ENCODE data around the gene HRAS. TPM values are rescaled to one million over a fixed set of nuclear protein-coding genes. Genes with fewer than 3 reads are reported as not detected.

The HRAS gene
- total RNA-seq, 6 donors from 2014 or later: 45.5 to 85.0 (median 59.9) TPM

DNA sequence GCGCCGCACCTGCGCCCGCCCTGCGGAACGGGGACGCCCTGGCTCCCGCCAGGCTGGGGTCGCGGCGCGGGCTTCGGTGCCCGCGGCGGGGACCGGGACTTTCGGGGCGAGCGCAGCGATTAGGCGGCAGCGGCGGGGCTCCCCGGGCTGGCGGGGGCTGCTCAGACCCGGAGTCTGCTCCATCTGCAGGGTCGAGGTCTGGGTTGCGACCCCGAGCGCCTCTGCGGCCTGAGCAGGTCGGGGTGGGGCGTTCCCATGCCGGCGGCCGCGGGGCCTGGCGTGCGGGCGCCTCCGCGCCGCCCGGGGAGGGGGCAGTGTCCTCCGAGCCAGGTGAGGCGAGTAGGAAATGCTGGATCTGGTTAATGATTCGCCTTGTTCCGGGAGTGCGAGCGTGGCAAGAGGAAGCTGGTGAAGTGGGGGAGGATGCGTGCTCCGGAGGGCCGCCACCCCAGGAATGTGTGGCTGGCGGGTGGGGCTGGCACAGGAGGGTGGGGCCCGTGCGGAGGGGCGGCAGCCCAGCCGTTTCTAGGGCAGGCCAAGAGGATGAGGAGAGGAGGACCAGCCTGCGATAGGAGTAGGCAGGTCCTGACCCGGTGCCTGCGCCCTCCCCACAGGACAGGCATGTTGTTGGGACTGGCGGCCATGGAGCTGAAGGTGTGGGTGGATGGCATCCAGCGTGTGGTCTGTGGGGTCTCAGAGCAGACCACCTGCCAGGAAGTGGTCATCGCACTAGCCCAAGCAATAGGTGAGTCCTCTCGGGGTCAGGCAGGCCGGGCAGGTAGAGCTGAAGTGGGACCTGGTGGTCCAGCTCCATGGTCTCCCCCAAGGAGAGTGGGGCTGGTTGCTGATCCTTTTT, 26.0 kb upstream of the HRAS start:
- Histone ChIP-seq H3K4me1 (peaks cover 19 to 53% (median 38%) of the 10 kb centered on the region in 4 donors), H3K27ac (peak overlapping the region; percentile 56 to 92 (median 90)), H3K4me3 (peak overlapping the region; percentile 78 to 100 (median 95)), H3K9me3 (no peaks in the 10 kb centered on the region), H3K36me3 (peaks cover 0 to 14% (median 0%) of the 10 kb centered on the region in 4 donors), H3K27me3 (peaks cover 1 to 5% (median 2%) of the 10 kb centered on the region in 4 donors)
- TF ChIP-seq EP300 (IDR thresholded peaks at IDR 0.05): peak in 1 of 4 donors; percentile 38
- TF ChIP-seq POLR2A (IDR thresholded peaks at IDR 0.05): peak in 2 of 4 donors; percentile 50 to 77
- peak; percentile 8 to 24 for TF ChIP-seq POLR2AphosphoS5 (IDR thresholded peaks at IDR 0.05)
- TF ChIP-seq, protein P1, sequence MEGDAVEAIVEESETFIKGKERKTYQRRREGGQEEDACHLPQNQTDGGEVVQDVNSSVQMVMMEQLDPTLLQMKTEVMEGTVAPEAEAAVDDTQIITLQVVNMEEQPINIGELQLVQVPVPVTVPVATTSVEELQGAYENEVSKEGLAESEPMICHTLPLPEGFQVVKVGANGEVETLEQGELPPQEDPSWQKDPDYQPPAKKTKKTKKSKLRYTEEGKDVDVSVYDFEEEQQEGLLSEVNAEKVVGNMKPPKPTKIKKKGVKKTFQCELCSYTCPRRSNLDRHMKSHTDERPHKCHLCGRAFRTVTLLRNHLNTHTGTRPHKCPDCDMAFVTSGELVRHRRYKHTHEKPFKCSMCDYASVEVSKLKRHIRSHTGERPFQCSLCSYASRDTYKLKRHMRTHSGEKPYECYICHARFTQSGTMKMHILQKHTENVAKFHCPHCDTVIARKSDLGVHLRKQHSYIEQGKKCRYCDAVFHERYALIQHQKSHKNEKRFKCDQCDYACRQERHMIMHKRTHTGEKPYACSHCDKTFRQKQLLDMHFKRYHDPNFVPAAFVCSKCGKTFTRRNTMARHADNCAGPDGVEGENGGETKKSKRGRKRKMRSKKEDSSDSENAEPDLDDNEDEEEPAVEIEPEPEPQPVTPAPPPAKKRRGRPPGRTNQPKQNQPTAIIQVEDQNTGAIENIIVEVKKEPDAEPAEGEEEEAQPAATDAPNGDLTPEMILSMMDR (IDR thresholded peaks at IDR 0.05): peak in 1 of 6 experiments; percentile 14
- ATAC-seq (ENCODE audit: low FRiP score in 2 of 2) (peak; percentile 28 to 81), DNase-seq (peak; percentile 90 to 91)
- WGBS, 2 donors: 10 to 52% methylated on average over 9 to 40 of the region's 67 CpGs

DNA sequence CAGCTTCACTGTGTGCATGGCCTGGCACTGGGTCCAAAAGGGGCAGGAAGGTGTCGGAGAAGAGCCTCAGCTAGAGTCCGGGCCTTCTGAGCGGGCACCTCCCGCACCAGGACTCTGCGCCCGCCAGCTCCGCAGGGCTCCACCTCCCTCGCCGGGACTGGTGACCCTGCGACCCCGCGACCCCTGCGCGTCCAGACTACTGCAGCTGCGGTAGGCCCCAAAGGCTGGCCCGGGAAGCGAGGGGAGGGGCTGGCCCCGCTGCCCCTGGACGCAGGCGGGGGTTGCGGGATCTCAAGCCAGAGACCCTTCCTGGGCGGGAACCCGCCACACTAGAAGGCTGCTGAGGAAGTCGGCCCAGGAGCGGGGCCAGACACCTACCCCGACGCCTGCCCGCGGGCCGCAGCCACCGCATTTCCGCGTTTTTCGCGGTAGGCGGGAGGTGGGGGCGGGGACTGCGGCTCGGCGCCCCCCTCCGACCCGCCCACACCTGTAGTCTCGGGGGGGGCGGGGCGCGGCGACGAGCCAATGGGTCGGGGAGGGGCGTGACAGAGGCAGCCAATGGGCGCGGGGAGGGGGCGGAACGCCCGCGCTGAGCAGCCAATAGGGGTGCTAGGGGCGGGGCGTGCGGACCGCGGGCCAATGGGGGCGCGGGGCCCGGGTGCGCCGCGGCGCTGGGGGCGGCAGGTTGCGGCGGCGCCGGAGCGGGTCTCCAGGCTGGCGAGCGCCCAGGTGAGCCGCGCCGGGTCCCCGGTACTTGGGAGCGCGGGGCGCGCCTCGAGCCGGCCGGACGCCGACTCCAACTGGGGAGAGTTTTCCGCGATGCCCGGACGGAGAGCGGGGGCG, 25.1 kb upstream of the HRAS start, which contains the start of the genes LMNTD2 and RASSF7:
Gene LMNTD2 (minus strand): TSS at position 434 of the 843 bp plus-strand sequence. CDS start 22 bp downstream, at position 412.
Gene RASSF7 (plus strand): TSS at position 666 of the 843 bp plus-strand sequence. CDS start 799 bp downstream, outside the sequence.
- peak in 2 of 4 donors; percentile 40 to 77 for TF ChIP-seq POLR2A (IDR thresholded peaks at IDR 0.05)
- no peak for TF ChIP-seq EP300 (IDR thresholded peaks at IDR 0.05)
- TF ChIP-seq POLR2AphosphoS5 (IDR thresholded peaks at IDR 0.05): peak; percentile 44 to 68
- TF ChIP-seq, protein P1 (IDR thresholded peaks at IDR 0.05): peak in 2 of 6 experiments; percentile 6 to 23
- Histone ChIP-seq H3K36me3 (peaks cover 0 to 14% (median 0%) of the 10 kb centered on the region in 4 donors), H3K27me3 (peaks cover 1 to 10% (median 7%) of the 10 kb centered on the region in 4 donors), H3K4me1 (peaks cover 26 to 57% (median 44%) of the 10 kb centered on the region in 4 donors), H3K4me3 (peak within 1 kb of the TSS; percentile 78 to 100 (median 95)), H3K9me3 (no peaks in the 10 kb centered on the region), H3K27ac (peak within 1 kb of the TSS; percentile 86 to 92 (median 90))
- 0 to 3% methylated on average over 9 to 12 of the region's 95 CpGs for WGBS, 2 donors
- DNase-seq: peak; percentile 93 to 98
- peak; percentile 93 to 94 for ATAC-seq (ENCODE audit: low FRiP score in 2 of 2)

DNA sequence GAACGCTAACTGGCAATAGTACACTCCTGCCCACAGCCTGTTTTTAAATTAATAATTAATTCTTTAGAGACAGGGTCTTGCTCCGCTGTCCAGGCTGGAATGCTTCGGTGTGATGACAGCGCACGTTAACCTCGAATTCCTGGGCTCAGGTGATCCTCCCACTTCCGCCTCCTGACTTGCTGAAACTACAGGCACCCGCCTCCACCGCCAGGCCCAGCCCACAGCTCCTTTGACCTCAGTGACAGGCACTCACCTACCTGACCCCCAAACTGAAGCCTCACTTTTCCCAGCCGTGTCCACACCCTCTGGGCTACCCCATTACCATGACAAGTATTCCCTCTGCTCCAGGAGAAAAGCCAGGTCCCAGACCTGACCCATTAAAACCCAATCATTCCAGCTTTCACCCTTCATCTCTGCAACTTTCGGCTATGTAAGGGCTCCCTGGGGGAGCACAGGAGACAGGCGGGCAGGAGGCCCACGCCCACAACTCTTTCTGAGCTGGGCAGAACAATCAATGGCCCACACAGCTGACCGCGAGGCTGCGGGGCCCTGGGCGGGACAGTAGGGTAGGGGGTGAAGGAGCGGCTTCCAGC, 24.4 kb upstream of the HRAS start:
- DNase-seq (peak; percentile 59 to 64), ATAC-seq (ENCODE audit: low FRiP score in 2 of 2) (no peak)
- Histone ChIP-seq H3K27me3 (peaks cover 1 to 15% (median 11%) of the 10 kb centered on the region in 4 donors), H3K36me3 (peaks cover 0 to 14% (median 0%) of the 10 kb centered on the region in 4 donors), H3K4me3 (peak overlapping the region; percentile 71 to 100 (median 95)), H3K4me1 (peaks cover 33 to 64% (median 50%) of the 10 kb centered on the region in 4 donors), H3K27ac (peak overlapping the region; percentile 86 to 92 (median 90)), H3K9me3 (no peaks in the 10 kb centered on the region)
- TF ChIP-seq, protein P1 (IDR thresholded peaks at IDR 0.05): no peak
- TF ChIP-seq POLR2AphosphoS5 (IDR thresholded peaks at IDR 0.05) (no peak), EP300 (IDR thresholded peaks at IDR 0.05) (no peak), POLR2A (IDR thresholded peaks at IDR 0.05) (no peak)
- WGBS, 2 donors: 70 to 77% methylated on average over 16 to 18 of the region's 18 CpGs

DNA sequence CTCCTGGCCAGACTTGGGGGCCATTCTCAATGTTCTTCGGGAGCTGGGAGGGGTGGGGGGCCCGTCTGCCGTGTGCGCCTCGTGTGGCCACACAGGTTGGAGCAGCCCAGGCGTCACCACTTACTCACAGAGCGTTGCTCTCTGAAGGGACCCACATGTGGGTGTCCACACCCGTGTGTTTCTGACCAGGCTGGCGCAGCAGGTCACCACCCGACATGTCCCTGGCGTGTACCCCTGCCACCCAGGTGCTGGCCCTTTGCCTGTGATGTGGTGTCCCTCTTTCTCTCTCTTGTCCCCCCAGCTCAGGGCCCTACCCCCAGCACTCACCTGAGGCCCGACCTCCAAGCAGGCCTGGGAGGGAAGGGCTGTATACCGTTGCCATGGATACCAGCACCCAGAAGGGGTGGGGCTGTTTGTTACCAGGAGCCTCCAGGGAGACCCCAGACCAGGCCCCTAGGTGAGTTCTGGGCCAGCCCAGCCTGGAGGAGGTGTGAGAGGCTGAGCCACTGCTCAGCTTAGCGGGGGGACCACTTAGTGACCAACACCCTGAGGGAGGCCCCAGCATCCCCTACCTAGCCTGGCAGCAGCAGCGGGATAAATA, 23.7 kb upstream of the HRAS start:
- Histone ChIP-seq H3K4me1 (peaks cover 37 to 67% (median 56%) of the 10 kb centered on the region in 4 donors), H3K9me3 (no peaks in the 10 kb centered on the region), H3K27ac (peak overlapping the region in 2 of 4 donors; percentile 92), H3K4me3 (no peak overlapping the region), H3K36me3 (peaks cover 0 to 14% (median 0%) of the 10 kb centered on the region in 4 donors), H3K27me3 (peaks cover 1 to 21% (median 12%) of the 10 kb centered on the region in 4 donors)
- DNase-seq (no peak), ATAC-seq (ENCODE audit: low FRiP score in 2 of 2) (no peak)
- WGBS, 2 donors: 92 to 98% methylated on average over 5 to 14 of the region's 15 CpGs
- no peak for TF ChIP-seq POLR2A (IDR thresholded peaks at IDR 0.05)

Measured in upper lobe of left lung (tissue), 6 donors.